GM19324 (cell line): ENCODE results near the gene ARHGDIB.

Source experiments
- ATAC-seq: cut with Tn5 transposase; IDR thresholded peaks from one replicate; pipeline ENCODE4 v1.9.1; 2021; ENCODE audit warnings: mild to moderate bottlenecking, moderate library complexity; ENCODE audit not compliant: unreplicated experiment, low FRiP score

Gene ARHGDIB

DNA sequence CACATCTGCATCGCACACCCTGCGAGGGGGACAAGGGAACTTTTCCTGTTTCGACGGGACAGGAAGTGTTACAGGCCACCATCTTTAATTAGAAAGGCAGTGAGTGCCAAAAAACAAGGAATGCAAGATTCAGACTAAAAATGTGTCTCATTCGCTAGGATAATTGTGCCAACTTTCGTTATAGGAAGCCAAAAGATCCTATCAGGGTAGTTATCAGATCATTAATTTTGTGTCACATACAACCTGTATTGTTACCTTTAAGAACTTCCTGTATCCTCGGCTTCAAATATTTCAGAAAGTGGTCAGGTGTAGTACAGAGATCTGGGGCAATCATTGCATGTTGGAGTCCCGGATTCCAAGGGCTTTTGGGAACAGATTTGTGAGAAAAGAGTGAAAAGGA lies 56.5 kb downstream of the ARHGDIB start:
- ATAC-seq = no peak

DNA sequence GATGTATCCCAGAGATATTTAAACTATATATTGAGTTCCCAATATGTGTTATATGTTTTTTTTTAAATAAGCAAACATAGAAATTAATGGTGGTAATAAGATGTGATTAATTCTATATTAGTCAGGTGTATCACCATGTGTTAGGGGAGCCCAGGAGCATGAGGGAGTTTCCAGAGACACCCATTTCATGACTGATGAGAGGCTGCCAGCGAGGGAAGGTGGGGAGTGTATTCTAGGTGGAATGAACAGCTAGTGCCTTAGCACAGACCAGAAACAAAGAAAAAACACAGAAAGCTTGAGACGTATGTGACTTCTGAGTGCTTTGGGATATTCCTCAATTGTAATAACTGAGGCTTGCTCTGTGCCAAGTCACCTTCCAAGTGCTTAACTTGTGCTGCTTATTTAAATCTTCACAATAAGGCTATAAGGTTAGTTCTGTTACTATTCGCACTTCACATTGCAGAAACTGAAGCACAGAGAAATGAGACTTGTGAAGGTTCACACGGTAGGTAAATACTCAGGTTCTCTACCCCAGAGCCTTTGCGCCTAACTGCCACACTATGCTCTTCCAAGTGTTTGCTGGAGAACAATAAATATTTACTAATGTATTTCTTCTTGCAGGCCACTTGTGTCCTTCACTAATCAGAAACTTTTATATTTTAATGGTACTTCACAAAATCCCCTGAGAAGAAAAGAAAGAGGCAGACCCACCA lies 57.9 kb downstream of the ARHGDIB start:
- ATAC-seq = no peak

DNA sequence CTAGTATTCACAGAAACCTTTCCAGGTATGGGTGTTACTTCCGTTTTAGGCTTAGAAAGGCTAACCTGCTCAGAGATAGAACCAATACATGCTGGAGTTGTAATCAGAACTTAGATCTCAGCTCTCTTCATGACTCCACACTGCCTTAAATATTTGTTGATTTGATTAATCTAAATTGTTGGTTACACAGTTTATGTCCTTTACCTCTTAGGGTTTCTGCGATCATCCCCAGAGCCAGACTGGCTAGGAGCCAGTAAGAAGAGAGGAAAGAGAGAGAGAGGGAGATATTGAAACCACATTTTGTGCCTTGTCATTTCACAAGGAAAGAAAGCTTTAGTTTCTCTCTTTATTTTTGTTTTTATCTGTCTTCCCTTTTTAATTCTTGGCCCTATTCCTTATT lies 58.9 kb downstream of the ARHGDIB start:
- ATAC-seq = no peak

DNA sequence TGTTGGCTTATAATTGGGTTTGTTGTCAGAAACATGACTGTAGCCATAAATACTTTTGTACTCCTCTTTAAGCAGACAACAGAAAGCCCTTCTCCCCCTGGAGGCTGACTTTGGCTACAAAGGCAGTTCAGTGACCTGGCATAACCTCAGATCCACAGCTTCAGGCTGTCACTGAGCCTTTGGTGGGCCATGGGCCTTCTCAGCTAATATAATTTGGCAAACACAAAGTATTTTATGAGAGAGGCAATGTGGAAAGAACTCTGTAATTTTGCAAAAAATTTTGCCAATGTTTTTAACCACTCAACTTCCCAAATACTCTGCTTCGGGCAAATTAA lies 60.2 kb downstream of the ARHGDIB start:
- ATAC-seq = no peak

DNA sequence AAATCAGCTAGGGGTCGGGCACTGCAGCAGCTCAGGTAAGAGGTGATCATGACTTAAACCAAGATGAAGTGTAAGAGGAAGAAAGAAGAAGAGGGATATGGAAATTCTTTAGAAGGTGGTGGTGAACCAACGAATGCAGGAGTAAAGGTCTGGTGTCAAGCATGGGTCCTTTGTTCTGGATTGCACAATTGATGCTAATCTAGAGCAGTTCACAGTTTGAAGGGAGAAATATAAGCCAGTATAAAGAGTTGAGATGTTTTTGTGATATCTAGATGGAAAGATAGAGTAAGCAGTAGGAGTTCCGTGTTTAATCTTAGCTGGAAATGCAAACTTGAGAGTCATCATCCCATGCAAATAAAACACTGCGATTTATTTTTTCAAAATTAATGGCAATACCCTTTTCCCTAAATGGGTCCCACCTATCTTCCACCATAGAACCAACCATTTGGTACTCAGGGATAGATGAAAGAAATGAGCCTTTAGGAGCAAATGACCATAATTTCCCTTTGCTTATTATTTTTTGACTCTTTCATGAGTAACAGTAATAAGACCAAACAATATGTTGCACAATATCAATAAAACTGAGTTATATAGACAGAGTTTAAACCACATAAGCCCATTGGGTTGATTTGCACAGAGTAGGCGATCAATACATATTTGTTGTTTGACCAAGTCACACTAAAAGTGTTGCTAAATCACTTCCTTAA lies 60.7 kb downstream of the ARHGDIB start:
- no peak for ATAC-seq

DNA sequence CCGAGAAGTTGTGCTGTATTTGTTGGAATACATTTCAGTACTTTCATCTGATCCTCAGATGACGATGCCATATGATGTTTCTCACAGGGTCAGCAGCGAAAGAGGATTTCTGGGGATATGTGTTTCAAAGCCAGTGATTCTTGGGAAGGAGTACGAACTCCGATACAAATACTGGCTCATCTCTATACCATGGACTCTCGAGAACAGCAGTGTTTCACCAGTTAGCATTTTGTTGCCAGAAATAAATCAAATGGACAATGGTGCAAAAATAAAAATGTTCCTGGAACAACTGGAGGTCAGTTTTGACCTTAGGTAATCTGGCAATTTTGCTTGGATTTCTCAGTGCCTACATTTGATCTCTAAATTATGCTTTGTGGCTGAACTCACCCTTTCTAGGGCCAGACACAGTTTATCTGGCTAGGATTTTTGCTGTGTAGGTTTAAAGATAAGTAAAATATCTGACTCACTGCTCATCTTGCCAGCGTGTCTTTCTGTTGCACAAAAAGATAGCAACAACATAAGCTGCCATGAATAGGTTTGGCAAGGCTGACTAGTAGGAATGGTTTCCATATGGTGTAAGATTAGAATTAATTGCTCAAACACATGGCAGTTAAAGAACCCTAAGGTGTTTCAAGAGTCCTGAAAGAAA lies 64.8 kb downstream of the ARHGDIB start:
- ATAC-seq = no peak

DNA sequence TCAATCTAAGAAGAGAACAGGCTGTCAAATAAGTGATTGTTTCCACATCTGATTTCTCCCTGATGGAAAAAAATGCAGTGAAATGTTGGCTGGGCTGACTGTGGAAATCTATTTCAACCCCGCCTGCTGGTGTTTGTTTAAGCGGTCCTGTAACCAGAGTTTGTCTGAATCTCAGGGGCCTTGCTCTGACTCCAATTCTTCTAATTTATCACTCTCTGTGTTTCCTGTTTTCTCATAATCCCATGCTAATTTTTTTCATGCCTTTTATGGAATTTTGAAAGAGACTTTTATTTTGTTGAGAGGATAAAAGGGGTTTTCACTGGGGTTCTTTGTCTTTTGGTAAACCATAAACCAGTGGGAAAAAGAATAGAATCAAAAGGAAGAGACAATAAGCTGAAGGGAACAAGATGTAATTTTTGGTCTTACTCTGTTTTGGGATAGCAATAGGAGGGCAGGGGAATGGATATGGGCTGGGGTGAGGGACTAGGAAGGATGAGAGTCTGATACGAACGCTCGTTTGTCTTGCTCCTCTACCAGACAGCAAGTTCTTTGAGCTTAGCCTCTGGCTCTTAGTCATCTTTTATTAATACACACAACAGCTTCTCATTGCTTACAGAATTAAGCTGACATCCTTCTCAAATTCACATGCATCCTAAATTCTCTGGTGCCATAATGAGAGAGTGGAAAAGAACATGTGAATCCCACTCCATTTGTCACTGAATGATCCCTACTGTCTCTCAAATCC lies 67.7 kb downstream of the ARHGDIB start:
- no peak for ATAC-seq

DNA sequence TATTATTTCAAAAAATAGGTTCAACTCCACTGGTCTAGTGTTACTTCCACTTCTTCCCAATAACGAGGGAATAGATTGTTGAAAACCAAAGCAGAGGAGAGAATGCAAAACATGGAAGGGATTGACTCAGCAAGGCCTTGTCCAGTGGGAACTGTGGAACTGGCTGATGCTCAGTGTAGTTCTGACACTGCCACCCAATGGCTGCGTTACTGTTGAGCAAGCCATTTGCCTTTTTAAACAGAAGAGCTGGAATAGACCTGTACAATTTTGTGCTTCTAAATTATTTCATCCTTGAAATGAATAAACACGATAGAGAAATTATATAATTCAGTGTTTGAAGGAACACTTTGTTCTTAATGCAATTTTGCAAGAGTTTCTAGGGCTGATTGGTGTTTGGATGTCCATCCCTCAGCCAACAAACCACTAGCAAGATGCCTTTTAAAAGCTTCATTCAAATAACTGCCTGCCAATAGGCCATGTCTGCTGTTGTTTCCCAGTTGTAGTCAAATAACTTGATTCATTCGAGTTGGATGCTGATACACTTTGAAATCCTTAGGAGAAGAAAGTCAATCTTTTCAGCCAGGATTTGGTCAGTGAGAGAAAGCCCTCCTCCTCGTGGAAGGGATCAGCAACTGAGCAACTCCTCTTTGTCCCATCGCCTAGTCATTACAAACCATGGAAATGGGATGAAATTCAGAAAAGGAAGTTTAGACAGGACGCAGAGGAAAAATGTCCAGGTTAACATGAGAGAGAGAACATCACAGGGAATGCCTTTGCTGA lies 68.5 kb downstream of the ARHGDIB start:
- ATAC-seq = no peak
